Gastrocnemius medialis (tissue), 4 donors: Measurements from ENCODE around the gene RHEB. TPM values are rescaled to one million over a fixed set of nuclear protein-coding genes. Genes with fewer than 3 reads are reported as not detected.
A peak's percentile ranks its signal among the peaks of the same experiment; 100 is the strongest.

Experiments used
- ATAC-seq, 2 donors: fragments of 150-250 bp; one replicate each; pipeline ENCODE4 v1.9.1; 2016
- DNase-seq, 2 donors: peaks; one replicate each; pipeline ENCODE4 v3.0.0-alpha.2; 2019
- H3K27ac ChIP-seq, 4 donors: fragments of 200-600 bp; sonication (generic); 1 replicate in 1 of 4; 2 replicates in 3 of 4; pipeline ENCODE4 v1.5.1; 2016 to 2018; ENCODE audit warnings: mild to moderate bottlenecking in 2 of 4, moderate library complexity in 1 of 4
- H3K27me3 ChIP-seq, 3 donors: fragments of 200-600 bp; sonication (generic) in 2 of 3; 1 replicate in 1 of 3; 2 replicates in 2 of 3; pipeline versions ENCODE4 v1.5.1 to v1.6.0; 2016 to 2019; ENCODE audit warnings: mild to moderate bottlenecking in 1 of 3, moderate library complexity in 1 of 3
- H3K36me3 ChIP-seq, 2 donors: fragments of 200-600 bp; sonication (generic) in 1 of 2; one replicate each; pipeline ENCODE4 v1.5.1; 2017 to 2018
- H3K4me1 ChIP-seq, 2 donors: fragments of 200-600 bp; sonication (generic) in 1 of 2; one replicate each; pipeline ENCODE4 v1.5.1; 2016 to 2017; ENCODE audit warnings: mild to moderate bottlenecking in 2 of 2
- H3K4me3 ChIP-seq, 4 donors: fragments of 200-600 bp; sonication (generic) in 3 of 4; 1 replicate in 1 of 4; 2 replicates in 3 of 4; pipeline ENCODE4 v1.5.1; 2016 to 2019; ENCODE audit warnings: mild to moderate bottlenecking in 2 of 4
- H3K9me3 ChIP-seq, 3 donors: fragments of 200-600 bp; sonication (generic) in 2 of 3; 1 replicate in 1 of 3; 2 replicates in 2 of 3; pipeline ENCODE4 v1.5.1; 2016 to 2019
- POLR2A ChIP-seq, 2 donors: fragments of 450-650 bp; IDR thresholded peaks; one replicate each; pipeline ENCODE4 v1.6.1; 2017; ENCODE audit warnings: antibody characterized with exemption in 2 of 2, mild to moderate bottlenecking in 2 of 2, moderate library complexity in 2 of 2
- in situ Hi-C, 4 donors: fragments of 200-750 bp; cut with MboI; loops; one replicate each; pipeline versions ENCODE4 v1.15.0 to v1.8.0; 2017; ENCODE audit warnings: low sequenced_read_pairs in 4 of 4
- intact Hi-C: fragments of 100-400 bp; cut with DNase I; formaldehyde crosslinking; loops from one replicate; pipeline ENCODE4 v1.15.1; 2023; ENCODE audit warnings: low total_unique reads
- total RNA-seq, 4 donors: library from RNA; depleted of rRNA; stranded (reverse); fragments of >200 nt; gene quantifications; one replicate each; pipeline versions ENCODE4 v1.1.0 to v1.2.3, GENCODE V29; 2016
- TF ChIP-seq, protein P1 (sequence below), 5 experiments: fragments of 450-650 bp in 3 of 5; fragments of 200-600 bp in 2 of 5; sonication (generic) in 2 of 5; IDR thresholded peaks in 4 of 5; conservative IDR thresholded peaks in 1 of 5; 1 replicate in 4 of 5; 2 replicates in 1 of 5; pipeline ENCODE4 v1.5.1; 2016 to 2019; ENCODE audit warnings: antibody characterized with exemption in 5 of 5, mild to moderate bottlenecking in 3 of 5, moderate library complexity in 3 of 5

The RHEB gene
- total RNA-seq, 4 donors from 2014 or later = 93.2 to 159 (median 124) TPM

DNA sequence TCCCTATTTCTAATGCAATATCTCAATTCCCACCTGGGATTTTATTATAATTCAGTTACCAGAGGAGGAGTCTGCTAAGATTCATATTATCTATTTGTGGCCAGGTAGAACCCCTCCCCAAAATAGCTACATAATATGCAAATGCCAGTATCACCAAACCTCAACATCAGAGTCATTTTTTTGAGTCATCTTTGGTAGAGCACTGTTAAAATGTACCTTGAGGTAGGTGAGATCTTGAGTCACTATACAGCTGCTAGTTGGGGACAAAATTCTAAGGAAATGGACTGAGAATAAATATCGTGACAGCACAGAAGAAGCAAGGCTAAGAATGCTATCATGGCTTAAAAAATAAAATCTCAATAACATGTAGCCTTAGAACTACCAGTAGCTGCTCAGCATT lies 75.1 kb downstream of the RHEB start:
- Histone ChIP-seq H3K4me1 (peaks cover 0 to 11% of the 10 kb centered on the region in 2 donors), H3K27ac (no peak overlapping the region), H3K27me3 (peaks cover 6 to 13% (median 6%) of the 10 kb centered on the region in 3 donors), H3K9me3 (no peaks in the 10 kb centered on the region), H3K4me3 (no peak overlapping the region), H3K36me3 (no peaks in the 10 kb centered on the region)
- TF ChIP-seq POLR2A (IDR thresholded peaks at IDR 0.05) = no peak
- TF ChIP-seq, protein P1, sequence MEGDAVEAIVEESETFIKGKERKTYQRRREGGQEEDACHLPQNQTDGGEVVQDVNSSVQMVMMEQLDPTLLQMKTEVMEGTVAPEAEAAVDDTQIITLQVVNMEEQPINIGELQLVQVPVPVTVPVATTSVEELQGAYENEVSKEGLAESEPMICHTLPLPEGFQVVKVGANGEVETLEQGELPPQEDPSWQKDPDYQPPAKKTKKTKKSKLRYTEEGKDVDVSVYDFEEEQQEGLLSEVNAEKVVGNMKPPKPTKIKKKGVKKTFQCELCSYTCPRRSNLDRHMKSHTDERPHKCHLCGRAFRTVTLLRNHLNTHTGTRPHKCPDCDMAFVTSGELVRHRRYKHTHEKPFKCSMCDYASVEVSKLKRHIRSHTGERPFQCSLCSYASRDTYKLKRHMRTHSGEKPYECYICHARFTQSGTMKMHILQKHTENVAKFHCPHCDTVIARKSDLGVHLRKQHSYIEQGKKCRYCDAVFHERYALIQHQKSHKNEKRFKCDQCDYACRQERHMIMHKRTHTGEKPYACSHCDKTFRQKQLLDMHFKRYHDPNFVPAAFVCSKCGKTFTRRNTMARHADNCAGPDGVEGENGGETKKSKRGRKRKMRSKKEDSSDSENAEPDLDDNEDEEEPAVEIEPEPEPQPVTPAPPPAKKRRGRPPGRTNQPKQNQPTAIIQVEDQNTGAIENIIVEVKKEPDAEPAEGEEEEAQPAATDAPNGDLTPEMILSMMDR (IDR thresholded peaks at IDR 0.05 in 4 of 5, conservative IDR thresholded peaks at IDR 0.05 in 1 of 5) = no peak
- intact Hi-C loops (loop anchor here (5.0 kb wide), 1 partner anchor 127 kb away; no protein-coding TSS in a partner anchor), in situ Hi-C loops (loop anchor here in 3 of 4 donors (5.0 kb wide), 1 partner anchor 77 kb away; no protein-coding TSS in a partner anchor)
- DNase-seq = no peak
- ATAC-seq = no peak

DNA sequence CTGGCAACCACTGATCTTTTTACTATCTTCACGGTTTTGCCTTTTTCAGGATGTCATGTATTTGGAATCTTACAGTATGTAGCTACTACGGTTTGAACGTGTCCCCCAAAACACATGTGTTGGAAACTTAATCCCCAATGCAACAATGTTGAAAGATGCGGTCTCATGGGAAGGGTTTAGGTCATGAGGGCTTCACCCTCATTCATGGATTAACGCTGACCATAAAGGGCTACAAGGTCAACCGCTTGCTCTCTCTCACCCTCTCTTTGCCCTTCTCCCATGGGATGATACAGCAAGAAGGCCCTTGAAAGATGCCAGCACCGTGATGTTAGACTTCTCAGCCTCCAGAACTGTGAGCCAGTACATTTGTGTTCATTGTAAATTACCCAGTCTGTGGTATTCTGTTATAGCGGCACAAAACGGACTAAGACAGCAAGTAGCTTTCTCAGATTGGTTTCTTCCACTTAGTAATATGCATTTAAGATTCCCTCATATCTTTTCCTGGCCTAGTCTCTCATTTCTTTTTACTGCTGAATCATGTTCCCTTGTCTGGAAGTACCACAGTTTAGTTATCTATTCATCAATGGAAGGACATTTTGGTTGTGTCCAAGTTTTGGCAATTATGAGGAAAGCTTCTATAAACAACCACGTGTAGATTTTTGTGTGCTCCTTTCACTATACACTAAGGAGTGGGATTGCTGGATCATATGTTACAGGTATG lies 76.8 kb downstream of the RHEB start:
- ATAC-seq (no peak), DNase-seq (no peak)
- in situ Hi-C loops = no loop called here
- Histone ChIP-seq H3K27ac (no peak overlapping the region), H3K4me3 (no peak overlapping the region), H3K9me3 (no peaks in the 10 kb centered on the region), H3K4me1 (peaks cover 0 to 8% of the 10 kb centered on the region in 2 donors), H3K36me3 (no peaks in the 10 kb centered on the region), H3K27me3 (peaks cover 14 to 27% (median 22%) of the 10 kb centered on the region in 3 donors)
- no peak for TF ChIP-seq POLR2A (IDR thresholded peaks at IDR 0.05)
- TF ChIP-seq, protein P1 (IDR thresholded peaks at IDR 0.05 in 4 of 5, conservative IDR thresholded peaks at IDR 0.05 in 1 of 5) = no peak
- intact Hi-C loops = no loop called here

DNA sequence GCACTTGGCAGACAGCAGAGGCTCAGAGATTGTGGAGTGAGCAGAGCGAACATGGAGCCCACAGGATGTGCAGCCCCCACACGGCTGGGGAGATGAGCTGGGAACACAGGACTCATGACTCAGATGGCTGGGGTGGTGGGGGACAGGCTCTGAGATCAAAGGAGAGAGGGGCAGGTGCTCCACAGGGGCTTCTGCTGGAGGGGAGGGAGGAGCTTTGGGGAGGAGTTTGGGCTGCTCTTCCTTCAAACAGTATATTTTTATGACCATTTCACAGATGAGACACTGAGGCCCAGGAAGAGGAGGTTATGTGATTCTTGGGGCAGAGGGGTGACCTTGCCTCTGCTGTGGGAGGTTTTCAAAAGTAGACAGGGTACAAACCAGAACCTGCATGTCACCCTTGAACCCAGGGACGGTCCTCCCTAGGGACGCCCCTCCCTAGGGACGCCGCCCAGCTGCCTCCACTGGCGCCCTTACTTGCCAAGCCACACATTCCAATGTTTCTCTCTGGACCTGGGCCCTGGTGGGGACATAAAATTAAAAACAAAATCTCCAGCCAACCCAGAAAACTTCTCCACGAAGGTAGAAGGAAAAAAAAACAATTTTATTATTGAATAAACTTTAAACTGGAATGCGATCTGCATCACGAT lies 78.8 kb downstream of the RHEB start:
- DNase-seq = peak in 1 of 2 donors; percentile 9

DNA sequence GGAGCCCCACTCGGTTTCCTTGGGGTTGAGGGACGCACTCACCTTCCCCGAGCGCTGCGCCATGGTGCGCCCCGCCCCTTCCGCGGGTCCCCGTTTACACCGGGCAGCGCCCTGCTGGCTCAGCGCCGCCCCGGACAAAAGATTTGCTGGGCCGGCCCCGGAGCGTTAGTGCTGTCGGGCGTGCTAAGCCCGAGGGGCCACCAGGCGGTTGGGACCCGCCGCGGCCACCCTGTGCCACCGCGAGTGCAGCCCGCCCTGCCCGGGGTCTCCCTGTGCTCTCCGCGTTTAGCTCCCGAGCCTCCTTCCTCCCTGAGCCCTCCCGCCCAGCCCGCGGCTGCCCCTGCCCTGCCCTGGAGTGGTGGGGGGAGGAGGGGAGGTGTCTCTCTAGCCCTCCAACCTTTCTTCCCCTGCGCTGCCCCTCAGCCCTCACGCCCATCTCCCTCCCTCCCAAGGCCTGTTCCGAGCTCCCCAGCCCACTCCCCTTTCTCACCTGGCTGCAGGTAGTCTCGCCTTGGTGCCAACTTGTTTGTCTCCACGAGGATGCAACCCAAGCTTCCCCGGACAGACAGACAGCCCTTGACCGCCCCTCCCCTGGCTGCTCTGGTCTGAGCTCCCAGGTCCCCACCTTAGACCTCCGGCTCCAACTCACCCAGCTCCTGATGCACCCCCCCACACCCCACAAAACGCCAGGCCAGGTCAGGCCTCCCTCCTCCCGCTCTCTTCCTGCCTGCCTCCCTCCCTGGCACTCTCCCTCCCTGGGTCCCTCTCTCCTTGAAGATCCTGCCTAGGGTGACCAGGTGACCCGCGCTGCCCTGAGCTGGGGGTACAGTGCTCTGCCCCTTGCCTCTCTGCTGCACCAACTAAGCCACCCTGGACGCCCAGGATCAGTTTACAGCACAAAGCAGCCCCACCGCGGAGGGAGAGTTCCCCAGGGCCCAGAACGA lies 79.6 kb downstream of the RHEB start, which contains the start of gene CRYGN:
CRYGN (minus strand) TSS at position 287 of the 944 bp plus-strand sequence; CDS start at position 63, 224 bp downstream.
- intact Hi-C loops (no loop called here), in situ Hi-C loops (no loop called here)
- H3K27me3 ChIP-seq = peaks cover 14 to 27% (median 22%) of the 10 kb centered on the region in 3 donors
- peaks cover 0 to 7% of the 10 kb centered on the region in 2 donors for H3K4me1 ChIP-seq
- H3K27ac ChIP-seq = no peak within 1 kb of the TSS
- H3K9me3 ChIP-seq = no peaks in the 10 kb centered on the region
- peak in 1 of 2 donors; percentile 9 for DNase-seq
- H3K36me3 ChIP-seq = no peaks in the 10 kb centered on the region
- TF ChIP-seq, protein P1 (IDR thresholded peaks at IDR 0.05 in 4 of 5, conservative IDR thresholded peaks at IDR 0.05 in 1 of 5) = no peak
- TF ChIP-seq POLR2A (IDR thresholded peaks at IDR 0.05) = no peak
- H3K4me3 ChIP-seq = peak within 1 kb of the TSS in 1 of 4 donors; percentile 21
- ATAC-seq = no peak

More for the DNA sequence above, 78.8 kb downstream of the RHEB start:
- ATAC-seq = no peak
- in situ Hi-C loops = no loop called here
- Histone ChIP-seq H3K36me3 (no peaks in the 10 kb centered on the region), H3K27me3 (peaks cover 14 to 27% (median 22%) of the 10 kb centered on the region in 3 donors), H3K9me3 (no peaks in the 10 kb centered on the region), H3K4me3 (no peak overlapping the region), H3K27ac (no peak overlapping the region), H3K4me1 (peaks cover 0 to 7% of the 10 kb centered on the region in 2 donors)
- TF ChIP-seq, protein P1 (IDR thresholded peaks at IDR 0.05 in 4 of 5, conservative IDR thresholded peaks at IDR 0.05 in 1 of 5) = no peak
- TF ChIP-seq POLR2A (IDR thresholded peaks at IDR 0.05) = no peak
- intact Hi-C loops = no loop called here
